WTC11 (cell line): ENCODE measurements around the gene UBXN6. TPM values are rescaled to one million over a fixed set of nuclear protein-coding genes. Genes with fewer than 3 reads are reported as not detected.

Source experiments
- ATAC-seq: fragments of 200-7000 bp; cut with Tn5 transposase; 2 replicates; pipeline ENCODE4 v1.10.0; 2021; ENCODE audit warnings: mild to moderate bottlenecking, moderate library complexity
- CTCF ChIA-PET: fragments of 300-600 bp; sonication (Branson Sonifier 250); formaldehyde crosslinking; loops from one replicate; lab custom pipeline; 2021; ENCODE audit warnings: antibody characterized with exemption; lab: Charles Lee
- POLR2A ChIA-PET: fragments of 350-600 bp; sonication (Branson Sonifier 250); formaldehyde crosslinking; loops from one replicate; lab custom pipeline; 2021; ENCODE audit warnings: antibody characterized with exemption; lab: Charles Lee
- DNase-seq: peaks from one replicate; pipeline ENCODE4 v3.0.0; 2021; ENCODE audit warnings: low spot score
- H3K27ac Mint-ChIP-seq: 2 replicates; pipeline ENCODE4 v1.8.0; 2021; ENCODE audit warnings: mixed read lengths
- H3K27me3 Mint-ChIP-seq: 2 replicates; pipeline ENCODE4 v1.8.0; 2021; ENCODE audit warnings: low read depth, mild to moderate bottlenecking, moderate library complexity, mixed read lengths
- H3K36me3 Mint-ChIP-seq: 2 replicates; pipeline ENCODE4 v1.8.0; 2021; ENCODE audit warnings: mixed read lengths
- H3K4me1 Mint-ChIP-seq: 2 replicates; pipeline ENCODE4 v1.8.0; 2022; ENCODE audit warnings: mixed read lengths
- H3K4me3 Mint-ChIP-seq: 2 replicates; pipeline ENCODE4 v1.8.0; 2021; ENCODE audit warnings: mild to moderate bottlenecking, moderate library complexity, mixed read lengths
- H3K9me3 Mint-ChIP-seq: 2 replicates; pipeline ENCODE4 v1.8.0; 2021; ENCODE audit warnings: mixed read lengths
- CREM ChIP-seq: sonication (generic); formaldehyde crosslinking; IDR thresholded peaks from 2 replicates; pipeline ENCODE4 v1.8.1; 2022; ENCODE audit warnings: mild to moderate bottlenecking, missing genetic modification reagents, moderate library complexity
- FOXK1 ChIP-seq: sonication (generic); formaldehyde crosslinking; IDR thresholded peaks from 2 replicates; pipeline ENCODE4 v1.8.0; 2022; ENCODE audit warnings: mild to moderate bottlenecking, moderate library complexity, missing genetic modification reagents
- GABPB1 ChIP-seq: sonication (generic); formaldehyde crosslinking; IDR thresholded peaks from 2 replicates; pipeline ENCODE4 v1.8.1; 2023; ENCODE audit warnings: mild to moderate bottlenecking, missing genetic modification reagents
- MXD4 ChIP-seq: fragments of 250-450 bp; sonication (Bioruptor Pico); IDR thresholded peaks from 2 replicates; pipeline ENCODE4 v1.8.0; 2021; ENCODE audit warnings: mild to moderate bottlenecking, moderate library complexity, borderline replicate concordance
- MYBL2 ChIP-seq: sonication (generic); formaldehyde crosslinking; IDR thresholded peaks from 2 replicates; pipeline ENCODE4 v1.8.1; 2023; ENCODE audit warnings: mild to moderate bottlenecking, moderate library complexity, missing genetic modification reagents
- NFATC4 ChIP-seq: fragments of 250-450 bp; sonication (Bioruptor Pico); IDR thresholded peaks from 2 replicates; pipeline ENCODE4 v1.9.0; 2021; ENCODE audit warnings: mild to moderate bottlenecking
- NFYB ChIP-seq: sonication (generic); formaldehyde crosslinking; conservative IDR thresholded peaks from 2 replicates; pipeline ENCODE4 v1.8.0; 2022; ENCODE audit warnings: low read depth, missing genetic modification reagents
- RORB ChIP-seq: fragments of 250-450 bp; sonication (Bioruptor Pico); IDR thresholded peaks from 2 replicates; pipeline ENCODE4 v1.9.0; 2021; ENCODE audit warnings: mild to moderate bottlenecking
- SMAD4 ChIP-seq: sonication (generic); formaldehyde crosslinking; IDR thresholded peaks from 2 replicates; pipeline ENCODE4 v1.8.0; 2022; ENCODE audit warnings: mild to moderate bottlenecking, missing genetic modification reagents
- SOX15 ChIP-seq: fragments of 250-450 bp; sonication (Bioruptor Pico); IDR thresholded peaks from 2 replicates; pipeline ENCODE4 v1.9.0; 2021; ENCODE audit warnings: mild to moderate bottlenecking
- ZBTB21 ChIP-seq: sonication (generic); formaldehyde crosslinking; IDR thresholded peaks from 2 replicates; pipeline ENCODE4 v1.8.1; 2023; ENCODE audit warnings: mild to moderate bottlenecking, missing genetic modification reagents, borderline replicate concordance
- ZNF219 ChIP-seq: sonication (generic); formaldehyde crosslinking; IDR thresholded peaks from 2 replicates; pipeline ENCODE4 v1.8.0; 2023; ENCODE audit warnings: missing genetic modification reagents, mild to moderate bottlenecking, borderline replicate concordance
- total RNA-seq: library from RNA; stranded (reverse); gene quantifications from 3 replicates; pipeline ENCODE4 v1.2.3, GENCODE V29; 2021
- TF ChIP-seq, protein P1 (sequence below): sonication (generic); formaldehyde crosslinking; conservative IDR thresholded peaks from 2 replicates; pipeline ENCODE4 v1.8.1; 2023; ENCODE audit warnings: mild to moderate bottlenecking, low read depth, missing genetic modification reagents, moderate library complexity
- TF ChIP-seq, protein P2 (sequence below): sonication (generic); formaldehyde crosslinking; IDR thresholded peaks from 2 replicates; pipeline ENCODE4 v1.8.0; 2023; ENCODE audit warnings: missing genetic modification reagents, mild to moderate bottlenecking, borderline replicate concordance
- TF ChIP-seq, protein P3 (sequence below): sonication (generic); formaldehyde crosslinking; IDR thresholded peaks from 2 replicates; pipeline ENCODE4 v1.8.0; 2023; ENCODE audit warnings: missing genetic modification reagents
- TF ChIP-seq, protein P4 (sequence below): sonication (generic); formaldehyde crosslinking; IDR thresholded peaks from 2 replicates; pipeline ENCODE4 v1.8.1; 2023; ENCODE audit warnings: mild to moderate bottlenecking, missing genetic modification reagents, moderate library complexity
- TF ChIP-seq, protein P5 (sequence below): sonication (generic); formaldehyde crosslinking; IDR thresholded peaks from 2 replicates; pipeline ENCODE4 v1.8.0; 2022; ENCODE audit warnings: missing genetic modification reagents
- TF ChIP-seq, protein P6 (sequence below): sonication (generic); formaldehyde crosslinking; IDR thresholded peaks from 2 replicates; pipeline ENCODE4 v1.8.0; 2022; ENCODE audit warnings: mild to moderate bottlenecking, missing genetic modification reagents

The UBXN6 gene
- total RNA-seq, 1 experiment from 2014 or later: 34.8 TPM

DNA sequence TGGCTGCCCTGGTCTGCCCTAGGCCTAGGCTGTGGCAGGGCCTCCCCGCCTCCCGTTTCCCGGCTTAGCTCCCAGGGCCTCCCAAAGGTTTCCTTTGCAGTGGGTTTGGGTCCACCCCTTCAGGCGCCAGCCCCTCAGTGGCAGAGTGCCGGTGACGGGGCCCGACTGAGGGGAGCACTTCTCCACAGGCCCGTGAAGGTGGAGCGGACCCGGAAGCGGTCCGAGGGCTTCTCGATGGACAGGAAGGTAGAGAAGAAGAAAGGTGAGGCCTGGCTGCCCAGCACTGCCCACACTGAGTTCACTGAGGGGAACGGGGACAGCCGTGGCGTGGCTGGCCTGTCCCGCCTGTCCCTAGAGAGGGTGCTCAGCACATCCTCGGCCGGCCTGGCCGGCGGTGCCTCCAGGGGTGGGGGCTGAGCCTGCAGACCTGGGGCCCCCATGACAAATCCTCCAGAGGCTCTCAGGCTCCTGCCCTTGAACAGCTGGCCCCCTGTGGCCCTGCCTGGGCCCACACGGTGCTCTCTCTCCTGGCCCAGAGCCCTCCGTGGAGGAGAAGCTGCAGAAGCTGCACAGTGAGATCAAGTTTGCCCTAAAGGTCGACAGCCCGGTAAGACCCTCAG lies 40.3 kb upstream of the UBXN6 start (continued):
- TF ChIP-seq ZBTB21 (no peak), FOXK1 (CRISPR knock-in tag) (no peak), GABPB1 (CRISPR knock-in tag) (no peak)
- TF ChIP-seq, protein P1, sequence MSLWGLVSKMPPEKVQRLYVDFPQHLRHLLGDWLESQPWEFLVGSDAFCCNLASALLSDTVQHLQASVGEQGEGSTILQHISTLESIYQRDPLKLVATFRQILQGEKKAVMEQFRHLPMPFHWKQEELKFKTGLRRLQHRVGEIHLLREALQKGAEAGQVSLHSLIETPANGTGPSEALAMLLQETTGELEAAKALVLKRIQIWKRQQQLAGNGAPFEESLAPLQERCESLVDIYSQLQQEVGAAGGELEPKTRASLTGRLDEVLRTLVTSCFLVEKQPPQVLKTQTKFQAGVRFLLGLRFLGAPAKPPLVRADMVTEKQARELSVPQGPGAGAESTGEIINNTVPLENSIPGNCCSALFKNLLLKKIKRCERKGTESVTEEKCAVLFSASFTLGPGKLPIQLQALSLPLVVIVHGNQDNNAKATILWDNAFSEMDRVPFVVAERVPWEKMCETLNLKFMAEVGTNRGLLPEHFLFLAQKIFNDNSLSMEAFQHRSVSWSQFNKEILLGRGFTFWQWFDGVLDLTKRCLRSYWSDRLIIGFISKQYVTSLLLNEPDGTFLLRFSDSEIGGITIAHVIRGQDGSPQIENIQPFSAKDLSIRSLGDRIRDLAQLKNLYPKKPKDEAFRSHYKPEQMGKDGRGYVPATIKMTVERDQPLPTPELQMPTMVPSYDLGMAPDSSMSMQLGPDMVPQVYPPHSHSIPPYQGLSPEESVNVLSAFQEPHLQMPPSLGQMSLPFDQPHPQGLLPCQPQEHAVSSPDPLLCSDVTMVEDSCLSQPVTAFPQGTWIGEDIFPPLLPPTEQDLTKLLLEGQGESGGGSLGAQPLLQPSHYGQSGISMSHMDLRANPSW (CRISPR knock-in tag): no peak

DNA sequence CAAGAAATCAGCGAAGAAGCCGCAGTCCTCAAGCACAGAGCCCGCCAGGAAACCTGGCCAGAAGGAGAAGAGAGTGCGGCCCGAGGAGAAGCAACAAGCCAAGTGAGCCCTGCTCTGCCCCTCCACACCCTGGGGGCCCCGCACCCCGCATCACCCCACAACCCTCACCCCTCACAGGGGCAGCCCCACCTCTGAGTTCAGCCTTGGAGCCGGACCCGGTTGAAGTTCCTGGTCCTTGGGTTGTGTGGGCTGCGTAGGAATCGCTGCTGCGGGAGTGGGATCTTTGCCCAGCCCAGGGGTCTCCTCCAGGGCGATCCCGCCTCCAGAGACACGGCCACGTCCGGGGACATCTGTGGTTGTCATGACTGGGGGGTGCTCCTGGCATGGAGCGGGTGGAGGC lies 38.7 kb upstream of the UBXN6 start:
- H3K9me3 Mint-ChIP-seq: no peaks in the 10 kb centered on the region
- POLR2A ChIA-PET: no interaction called here
- CTCF ChIA-PET: no interaction called here
- H3K27me3 Mint-ChIP-seq: no peaks in the 10 kb centered on the region
- no peak overlapping the region for H3K27ac Mint-ChIP-seq
- H3K36me3 Mint-ChIP-seq: peaks cover 11% of the 10 kb centered on the region
- no peak overlapping the region for H3K4me3 Mint-ChIP-seq
- no peaks in the 10 kb centered on the region for H3K4me1 Mint-ChIP-seq
- no peak for ATAC-seq
- no peak for DNase-seq
- TF ChIP-seq, protein P2, sequence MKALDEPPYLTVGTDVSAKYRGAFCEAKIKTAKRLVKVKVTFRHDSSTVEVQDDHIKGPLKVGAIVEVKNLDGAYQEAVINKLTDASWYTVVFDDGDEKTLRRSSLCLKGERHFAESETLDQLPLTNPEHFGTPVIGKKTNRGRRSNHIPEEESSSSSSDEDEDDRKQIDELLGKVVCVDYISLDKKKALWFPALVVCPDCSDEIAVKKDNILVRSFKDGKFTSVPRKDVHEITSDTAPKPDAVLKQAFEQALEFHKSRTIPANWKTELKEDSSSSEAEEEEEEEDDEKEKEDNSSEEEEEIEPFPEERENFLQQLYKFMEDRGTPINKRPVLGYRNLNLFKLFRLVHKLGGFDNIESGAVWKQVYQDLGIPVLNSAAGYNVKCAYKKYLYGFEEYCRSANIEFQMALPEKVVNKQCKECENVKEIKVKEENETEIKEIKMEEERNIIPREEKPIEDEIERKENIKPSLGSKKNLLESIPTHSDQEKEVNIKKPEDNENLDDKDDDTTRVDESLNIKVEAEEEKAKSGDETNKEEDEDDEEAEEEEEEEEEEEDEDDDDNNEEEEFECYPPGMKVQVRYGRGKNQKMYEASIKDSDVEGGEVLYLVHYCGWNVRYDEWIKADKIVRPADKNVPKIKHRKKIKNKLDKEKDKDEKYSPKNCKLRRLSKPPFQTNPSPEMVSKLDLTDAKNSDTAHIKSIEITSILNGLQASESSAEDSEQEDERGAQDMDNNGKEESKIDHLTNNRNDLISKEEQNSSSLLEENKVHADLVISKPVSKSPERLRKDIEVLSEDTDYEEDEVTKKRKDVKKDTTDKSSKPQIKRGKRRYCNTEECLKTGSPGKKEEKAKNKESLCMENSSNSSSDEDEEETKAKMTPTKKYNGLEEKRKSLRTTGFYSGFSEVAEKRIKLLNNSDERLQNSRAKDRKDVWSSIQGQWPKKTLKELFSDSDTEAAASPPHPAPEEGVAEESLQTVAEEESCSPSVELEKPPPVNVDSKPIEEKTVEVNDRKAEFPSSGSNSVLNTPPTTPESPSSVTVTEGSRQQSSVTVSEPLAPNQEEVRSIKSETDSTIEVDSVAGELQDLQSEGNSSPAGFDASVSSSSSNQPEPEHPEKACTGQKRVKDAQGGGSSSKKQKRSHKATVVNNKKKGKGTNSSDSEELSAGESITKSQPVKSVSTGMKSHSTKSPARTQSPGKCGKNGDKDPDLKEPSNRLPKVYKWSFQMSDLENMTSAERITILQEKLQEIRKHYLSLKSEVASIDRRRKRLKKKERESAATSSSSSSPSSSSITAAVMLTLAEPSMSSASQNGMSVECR (CRISPR knock-in tag): no peak
- TF ChIP-seq ZNF219 (CRISPR knock-in tag) (no peak), SOX15 (CRISPR knock-in tag) (no peak), NFYB (CRISPR knock-in tag) (no peak), NFATC4 (no peak), CREM (CRISPR knock-in tag) (no peak), RORB (CRISPR knock-in tag) (no peak), FOXK1 (CRISPR knock-in tag) (no peak), MYBL2 (no peak), SMAD4 (CRISPR knock-in tag) (no peak), MXD4 (CRISPR knock-in tag) (no peak)
- TF ChIP-seq, protein P3, sequence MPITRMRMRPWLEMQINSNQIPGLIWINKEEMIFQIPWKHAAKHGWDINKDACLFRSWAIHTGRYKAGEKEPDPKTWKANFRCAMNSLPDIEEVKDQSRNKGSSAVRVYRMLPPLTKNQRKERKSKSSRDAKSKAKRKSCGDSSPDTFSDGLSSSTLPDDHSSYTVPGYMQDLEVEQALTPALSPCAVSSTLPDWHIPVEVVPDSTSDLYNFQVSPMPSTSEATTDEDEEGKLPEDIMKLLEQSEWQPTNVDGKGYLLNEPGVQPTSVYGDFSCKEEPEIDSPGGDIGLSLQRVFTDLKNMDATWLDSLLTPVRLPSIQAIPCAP (CRISPR knock-in tag): no peak
- TF ChIP-seq, protein P4, sequence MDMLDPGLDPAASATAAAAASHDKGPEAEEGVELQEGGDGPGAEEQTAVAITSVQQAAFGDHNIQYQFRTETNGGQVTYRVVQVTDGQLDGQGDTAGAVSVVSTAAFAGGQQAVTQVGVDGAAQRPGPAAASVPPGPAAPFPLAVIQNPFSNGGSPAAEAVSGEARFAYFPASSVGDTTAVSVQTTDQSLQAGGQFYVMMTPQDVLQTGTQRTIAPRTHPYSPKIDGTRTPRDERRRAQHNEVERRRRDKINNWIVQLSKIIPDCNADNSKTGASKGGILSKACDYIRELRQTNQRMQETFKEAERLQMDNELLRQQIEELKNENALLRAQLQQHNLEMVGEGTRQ (CRISPR knock-in tag): no peak
- TF ChIP-seq, protein P5, sequence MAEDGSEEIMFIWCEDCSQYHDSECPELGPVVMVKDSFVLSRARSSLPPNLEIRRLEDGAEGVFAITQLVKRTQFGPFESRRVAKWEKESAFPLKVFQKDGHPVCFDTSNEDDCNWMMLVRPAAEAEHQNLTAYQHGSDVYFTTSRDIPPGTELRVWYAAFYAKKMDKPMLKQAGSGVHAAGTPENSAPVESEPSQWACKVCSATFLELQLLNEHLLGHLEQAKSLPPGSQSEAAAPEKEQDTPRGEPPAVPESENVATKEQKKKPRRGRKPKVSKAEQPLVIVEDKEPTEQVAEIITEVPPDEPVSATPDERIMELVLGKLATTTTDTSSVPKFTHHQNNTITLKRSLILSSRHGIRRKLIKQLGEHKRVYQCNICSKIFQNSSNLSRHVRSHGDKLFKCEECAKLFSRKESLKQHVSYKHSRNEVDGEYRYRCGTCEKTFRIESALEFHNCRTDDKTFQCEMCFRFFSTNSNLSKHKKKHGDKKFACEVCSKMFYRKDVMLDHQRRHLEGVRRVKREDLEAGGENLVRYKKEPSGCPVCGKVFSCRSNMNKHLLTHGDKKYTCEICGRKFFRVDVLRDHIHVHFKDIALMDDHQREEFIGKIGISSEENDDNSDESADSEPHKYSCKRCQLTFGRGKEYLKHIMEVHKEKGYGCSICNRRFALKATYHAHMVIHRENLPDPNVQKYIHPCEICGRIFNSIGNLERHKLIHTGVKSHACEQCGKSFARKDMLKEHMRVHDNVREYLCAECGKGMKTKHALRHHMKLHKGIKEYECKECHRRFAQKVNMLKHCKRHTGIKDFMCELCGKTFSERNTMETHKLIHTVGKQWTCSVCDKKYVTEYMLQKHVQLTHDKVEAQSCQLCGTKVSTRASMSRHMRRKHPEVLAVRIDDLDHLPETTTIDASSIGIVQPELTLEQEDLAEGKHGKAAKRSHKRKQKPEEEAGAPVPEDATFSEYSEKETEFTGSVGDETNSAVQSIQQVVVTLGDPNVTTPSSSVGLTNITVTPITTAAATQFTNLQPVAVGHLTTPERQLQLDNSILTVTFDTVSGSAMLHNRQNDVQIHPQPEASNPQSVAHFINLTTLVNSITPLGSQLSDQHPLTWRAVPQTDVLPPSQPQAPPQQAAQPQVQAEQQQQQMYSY: no peak
- TF ChIP-seq, protein P6, sequence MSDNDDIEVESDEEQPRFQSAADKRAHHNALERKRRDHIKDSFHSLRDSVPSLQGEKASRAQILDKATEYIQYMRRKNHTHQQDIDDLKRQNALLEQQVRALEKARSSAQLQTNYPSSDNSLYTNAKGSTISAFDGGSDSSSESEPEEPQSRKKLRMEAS (CRISPR knock-in tag): no peak
- TF ChIP-seq, all 79 proteins: peak for 0
